HG02798 (cell line): ENCODE data around the gene GPR146.
"Not testable (repeated sequence)": the region's sequence is repeated elsewhere in the genome, so short reads cannot be mapped to it uniquely, and the experiment has no call there.

Experiments
- ATAC-seq: cut with Tn5 transposase; IDR thresholded peaks from one replicate; pipeline ENCODE4 v1.9.1; 2021; ENCODE audit warnings: mild to moderate bottlenecking; ENCODE audit not compliant: unreplicated experiment, poor library complexity

Gene GPR146

DNA sequence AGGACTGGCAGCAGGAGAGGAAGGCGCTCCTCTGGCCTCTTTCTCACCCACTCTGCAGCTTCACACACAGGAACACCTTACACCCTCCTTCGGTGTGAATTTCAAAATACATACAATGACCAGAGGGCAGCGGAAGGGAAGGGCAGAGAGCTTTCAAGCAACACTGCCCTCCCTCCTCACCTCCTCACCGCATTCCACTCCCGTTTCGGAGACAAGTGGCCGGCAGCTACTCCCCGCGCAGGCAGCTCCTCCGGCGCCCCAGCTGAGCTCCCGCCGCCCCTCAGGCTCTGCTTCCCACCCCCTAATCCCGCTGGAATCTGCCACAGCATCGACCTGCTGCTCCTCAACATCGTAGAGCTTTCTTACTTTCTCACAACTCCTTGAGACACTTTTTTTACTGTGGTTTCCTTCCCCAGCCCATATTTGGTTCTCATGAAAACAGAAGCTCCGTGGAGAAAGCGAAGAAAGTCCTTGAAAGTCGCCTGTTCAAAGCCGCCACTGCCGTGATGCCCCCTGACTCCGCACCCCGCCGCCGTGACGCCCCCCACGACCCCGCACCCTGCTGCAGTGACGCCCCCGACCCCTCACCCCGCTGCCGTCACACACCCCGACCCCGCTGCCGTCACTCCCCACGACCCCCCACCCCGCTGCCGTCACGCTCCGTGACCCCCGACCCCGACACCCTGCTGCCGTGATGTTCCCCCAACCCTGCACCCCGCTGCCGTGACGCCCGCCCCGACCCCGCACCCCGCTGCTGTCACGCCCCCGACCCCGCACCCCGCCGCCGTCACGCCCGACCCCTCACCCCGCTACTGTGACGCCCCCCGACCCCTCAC, 29.0 kb downstream of the GPR146 start:
- ATAC-seq = no peak

DNA sequence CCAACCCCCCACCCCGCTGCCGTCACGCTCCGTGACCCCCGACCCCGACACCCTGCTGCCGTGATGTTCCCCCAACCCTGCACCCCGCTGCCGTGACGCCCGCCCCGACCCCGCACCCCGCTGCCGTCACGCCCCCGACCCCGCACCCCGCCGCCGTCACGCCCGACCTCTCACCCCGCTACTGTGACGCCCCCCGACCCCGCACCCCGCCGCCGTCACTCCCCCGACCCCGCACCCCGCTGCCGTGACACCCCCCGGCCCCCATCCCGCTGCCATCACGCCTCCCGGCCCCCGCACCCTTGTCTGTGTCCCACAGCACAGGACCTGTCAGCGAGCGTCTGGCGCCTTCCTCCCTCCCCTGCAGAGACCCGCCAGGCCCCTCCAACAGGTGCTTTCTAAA, 29.7 kb downstream of the GPR146 start:
- not testable (repeated sequence) for ATAC-seq

- ATAC-seq = no peak
Measured at GRCh38 chr7:1074593-1075431, 30.5 kb downstream of the GPR146 start.

- ATAC-seq = no peak
Measured at GRCh38 chr7:1076184-1077072, 32.1 kb downstream of the GPR146 start.

DNA sequence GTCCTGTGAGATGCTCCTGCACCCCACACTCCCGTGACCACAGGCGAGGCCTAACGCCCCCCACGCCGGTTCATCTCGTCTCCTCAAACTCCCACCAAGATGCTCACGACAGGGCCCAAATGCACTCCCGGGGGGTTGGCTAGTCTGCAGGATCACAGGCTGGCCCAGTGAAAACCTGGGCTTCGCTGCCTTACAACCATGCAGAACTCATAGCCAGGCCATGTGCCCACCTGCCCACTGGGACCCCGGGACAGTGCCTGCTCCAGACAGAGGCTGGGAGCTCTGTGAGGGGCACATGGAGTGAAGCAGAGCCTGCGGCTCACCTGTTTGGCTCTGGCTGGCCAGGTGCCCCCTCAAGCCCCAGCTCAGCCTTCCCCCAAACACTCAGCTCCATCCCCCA, 34.2 kb downstream of the GPR146 start:
- ATAC-seq = no peak

- no peak for ATAC-seq
Measured at GRCh38 chr7:1078985-1079384, 34.6 kb downstream of the GPR146 start.

- ATAC-seq = no peak
Measured at GRCh38 chr7:1079546-1079945, 35.2 kb downstream of the GPR146 start.

DNA sequence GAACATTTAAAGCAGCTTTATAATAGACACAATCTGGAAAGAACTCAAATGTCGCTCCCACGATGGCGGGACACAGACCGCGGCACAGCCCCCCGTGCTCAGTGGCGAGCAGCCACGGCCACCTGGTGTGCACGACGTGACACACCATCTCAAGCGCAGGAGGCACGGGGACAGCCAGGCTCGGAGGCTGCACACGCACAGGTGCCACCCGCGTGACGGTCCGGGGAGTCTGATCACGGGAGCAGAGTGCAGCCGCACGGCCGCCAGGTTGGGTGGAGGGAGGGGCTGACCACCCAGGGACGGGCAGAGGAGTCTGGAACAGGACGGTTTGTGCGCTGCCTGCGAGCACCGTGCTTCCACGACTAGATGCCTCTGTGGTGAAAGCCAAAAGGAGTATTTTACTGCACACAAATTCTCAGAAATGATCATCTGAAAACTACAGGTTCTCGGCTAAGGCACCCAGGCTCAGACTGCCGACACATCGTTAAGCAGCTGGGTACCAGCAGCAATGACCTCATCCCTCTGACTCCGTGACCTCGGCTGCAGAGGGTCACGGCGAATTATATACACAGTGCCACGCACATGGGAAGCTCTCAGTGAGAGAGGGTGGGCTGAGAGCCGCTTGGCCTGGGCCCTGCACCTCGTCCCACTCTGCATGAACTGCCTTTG, 36.0 kb downstream of the GPR146 start:
- no peak for ATAC-seq

- ATAC-seq = no peak
Measured at GRCh38 chr7:1080921-1081255, 36.5 kb downstream of the GPR146 start.

DNA sequence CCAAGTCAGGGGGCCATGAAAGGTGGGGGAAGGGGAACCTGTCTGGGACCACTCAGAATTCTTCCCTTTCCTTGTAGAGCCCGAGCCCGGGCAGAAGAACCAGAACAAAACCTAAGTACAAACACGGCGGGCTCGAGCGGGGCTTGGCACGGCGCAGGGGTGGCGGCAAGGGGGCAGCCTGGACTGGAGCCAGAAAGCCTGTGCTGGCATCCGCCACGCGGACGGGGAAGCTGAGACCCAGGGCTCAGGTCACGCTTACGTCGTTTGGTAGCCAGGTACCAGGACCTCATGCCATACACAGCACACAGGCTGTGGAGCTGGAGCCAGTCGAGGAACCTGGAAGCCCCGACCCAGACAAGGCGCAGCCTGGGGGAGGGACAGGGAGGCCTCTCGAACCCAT, 37.0 kb downstream of the GPR146 start:
- ATAC-seq = no peak

DNA sequence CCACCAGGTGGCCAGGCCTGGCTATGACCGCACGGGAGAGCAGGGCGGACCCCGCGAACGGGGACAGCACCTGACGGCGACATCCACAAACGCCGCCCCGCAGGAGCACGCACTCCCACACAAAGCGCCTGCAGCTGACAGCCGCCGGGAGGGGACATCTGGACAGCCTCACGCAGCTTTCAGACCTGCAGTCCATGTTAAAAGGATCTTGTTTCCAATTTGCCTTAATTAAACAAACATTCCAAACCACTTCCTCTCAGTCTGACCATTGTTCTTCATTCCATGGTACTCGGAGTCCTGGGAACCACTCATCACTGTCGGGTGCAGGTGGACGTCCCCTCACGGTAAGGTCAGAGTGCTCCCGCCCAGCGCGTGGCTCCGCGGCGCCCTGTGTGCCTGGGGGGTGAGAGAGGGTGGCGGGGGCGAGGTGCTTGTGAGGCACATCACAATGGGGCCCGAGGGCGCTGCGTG, 37.6 kb downstream of the GPR146 start:
- ATAC-seq = no peak

DNA sequence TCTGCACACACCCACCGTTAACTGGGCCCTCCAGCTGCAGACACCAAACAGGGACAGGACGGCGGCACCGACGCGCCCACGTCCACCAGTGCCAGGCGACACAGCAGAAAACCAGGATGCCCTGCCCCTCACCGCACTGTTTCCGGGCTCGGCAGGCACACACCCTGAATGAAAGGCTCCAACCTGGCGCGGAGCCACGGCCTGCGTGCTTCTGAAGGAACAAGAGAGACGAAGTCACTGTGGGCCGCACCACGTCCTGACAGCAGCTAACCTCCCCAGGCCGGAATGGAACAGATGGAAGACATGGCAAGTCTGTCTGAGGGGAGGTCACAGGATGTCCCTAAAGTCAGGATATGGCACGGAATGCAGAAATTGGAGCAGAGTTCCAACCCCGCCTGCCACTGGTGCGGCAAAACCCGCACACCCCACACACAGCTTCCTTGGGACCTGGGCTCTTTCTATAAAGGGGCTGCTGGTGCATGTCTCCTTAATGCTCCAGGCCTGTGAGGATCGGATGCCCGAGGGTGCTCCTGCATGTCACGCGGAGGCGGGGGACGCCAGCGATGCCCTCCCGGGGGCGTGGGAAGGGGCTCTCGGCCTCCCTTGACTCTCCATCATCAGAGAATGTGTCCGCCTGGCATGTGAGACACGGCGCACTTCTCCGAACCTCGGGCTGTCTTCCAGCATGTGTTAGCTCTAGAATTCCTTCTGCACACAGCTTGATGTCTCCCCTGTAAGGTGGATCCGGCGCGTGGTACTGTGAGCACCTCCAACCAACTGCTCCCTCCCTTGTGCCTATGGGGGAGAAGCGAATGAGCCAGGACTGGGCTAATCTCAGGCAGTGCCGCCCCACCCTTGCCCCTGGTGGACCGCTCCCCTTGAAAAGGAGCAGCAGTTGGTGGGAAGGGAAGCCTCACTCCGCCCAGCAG, 39.6 kb downstream of the GPR146 start:
- no peak for ATAC-seq

DNA sequence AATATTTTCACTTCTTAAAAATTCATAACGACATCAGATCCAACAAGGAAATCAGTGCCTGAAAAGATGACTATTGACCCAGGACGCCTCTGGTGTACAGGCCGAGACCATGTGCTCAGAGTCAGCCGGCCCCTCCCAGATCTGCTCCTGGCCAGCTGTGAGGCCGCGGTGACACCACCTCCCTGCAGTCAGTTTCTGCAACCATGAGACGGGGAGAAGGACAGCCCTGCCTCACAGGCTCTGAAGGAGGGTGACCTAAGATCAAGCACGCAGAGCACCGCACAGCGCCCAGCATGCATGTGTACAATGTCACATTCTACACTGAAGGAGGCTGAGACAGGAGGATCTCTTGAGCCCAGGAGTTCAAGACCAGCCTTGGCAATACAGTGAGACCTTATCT, 40.9 kb downstream of the GPR146 start:
- ATAC-seq = no peak

DNA sequence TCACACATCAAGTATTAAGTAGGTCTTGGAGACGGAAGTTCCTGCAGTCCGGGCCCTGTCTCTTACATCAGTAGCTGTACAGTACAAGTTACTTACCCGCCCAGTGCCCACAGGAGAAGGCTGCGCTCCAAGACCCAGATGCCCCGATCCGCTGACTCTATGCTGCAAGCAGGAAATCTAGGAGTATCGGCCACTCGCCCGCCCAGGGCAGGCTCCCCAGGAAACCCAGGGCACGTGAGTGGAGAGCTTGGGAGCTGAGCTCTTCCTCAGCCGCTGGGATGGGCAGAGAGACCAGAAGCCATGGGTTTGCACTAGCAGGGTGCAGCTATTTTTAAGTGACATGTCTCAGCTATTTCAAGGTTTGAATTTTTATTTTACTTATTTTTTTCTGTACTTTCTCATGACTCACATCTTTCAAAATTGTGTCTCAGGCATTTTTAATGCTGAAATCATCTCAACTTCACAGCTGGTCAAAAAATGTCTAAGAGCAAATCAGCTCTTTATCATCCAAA, 41.6 kb downstream of the GPR146 start:
- no peak for ATAC-seq

GRCh38 chr7:1086588-1087464, 42.5 kb downstream of the GPR146 start:
- peak; percentile 78 for ATAC-seq

DNA sequence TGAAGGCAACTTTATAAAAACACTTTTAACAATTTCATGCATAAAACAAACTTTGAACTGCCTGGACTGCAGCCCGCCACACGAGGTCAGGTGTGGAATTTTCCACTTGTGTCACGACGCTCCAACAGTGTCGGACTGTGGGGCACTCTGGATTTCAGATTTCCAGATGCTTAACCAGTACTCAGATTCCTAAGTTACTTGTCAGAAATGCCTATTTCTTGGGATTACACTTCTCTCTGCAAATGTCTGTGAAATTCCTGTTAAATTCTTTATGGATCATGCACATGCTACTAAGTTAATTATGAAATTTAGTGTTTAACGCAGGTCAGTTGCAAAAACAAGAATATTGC, 43.1 kb downstream of the GPR146 start:
- no peak for ATAC-seq

GRCh38 chr7:1087952-1088920, 43.9 kb downstream of the GPR146 start, which contains the start of gene GPER1:
Gene GPER1 (plus strand): TSS chr7:1088113. CDS start chr7:1091729, 3,616 bp downstream.
- no peak for ATAC-seq
